Mesenchymal stem cell (in vitro differentiated cells and primary cell): Measurements from ENCODE around the gene PARD3.
A peak's percentile ranks its signal among the peaks of the same experiment; 100 is the strongest.

Experiments
- DNase-seq: peaks from one replicate; pipeline ENCODE4 v3.0.0-alpha.2; 2013
- H2AFZ ChIP-seq: one replicate; pipeline ENCODE4 v1.6.1; 2013; ENCODE audit warnings: low read depth, mild to moderate bottlenecking, control low read depth, inconsistent platforms, low read length, moderate library complexity
- H2AK5ac ChIP-seq: 2 replicates; pipeline ENCODE4 v1.6.1; 2013; ENCODE audit warnings: low read length, moderate library complexity, mild to moderate bottlenecking, inconsistent platforms; ENCODE audit not compliant: severe bottlenecking
- H2BK120ac ChIP-seq: one replicate; pipeline ENCODE4 v1.6.1; 2013; ENCODE audit warnings: low read depth, mild to moderate bottlenecking, inconsistent platforms, low read length, moderate library complexity
- H2BK12ac ChIP-seq, 2 experiments: one replicate each; pipeline ENCODE4 v1.6.1; 2013; ENCODE audit warnings: inconsistent platforms in 2 of 2, low read length in 2 of 2, mild to moderate bottlenecking in 2 of 2, moderate library complexity in 2 of 2, control low read depth in 1 of 2
- H2BK15ac ChIP-seq: one replicate; pipeline ENCODE4 v1.6.1; 2013; ENCODE audit warnings: mild to moderate bottlenecking, low read depth, inconsistent platforms; ENCODE audit not compliant: poor library complexity, severe bottlenecking
- H2BK5ac ChIP-seq: 2 replicates; pipeline ENCODE4 v1.6.1; 2013; ENCODE audit warnings: low read depth, mild to moderate bottlenecking, low read length, control low read depth, inconsistent platforms; ENCODE audit not compliant: poor library complexity, severe bottlenecking
- H3K14ac ChIP-seq, 2 experiments: one replicate each; pipeline ENCODE4 v1.6.1; 2013; ENCODE audit warnings: inconsistent platforms in 2 of 2, low read length in 2 of 2, control low read depth in 1 of 2, mild to moderate bottlenecking in 1 of 2, moderate library complexity in 1 of 2
- H3K18ac ChIP-seq, 2 experiments: one replicate each; pipeline ENCODE4 v1.6.1; 2013; ENCODE audit warnings: inconsistent platforms in 2 of 2, low read length in 2 of 2, control low read depth in 1 of 2, low read depth in 1 of 2, mild to moderate bottlenecking in 1 of 2
- H3K23ac ChIP-seq, 2 experiments: one replicate each; pipeline ENCODE4 v1.6.1; 2013; ENCODE audit warnings: inconsistent platforms in 2 of 2, low read length in 2 of 2, mild to moderate bottlenecking in 2 of 2, moderate library complexity in 2 of 2, control low read depth in 1 of 2
- H3K27ac ChIP-seq: 2 replicates; pipeline ENCODE4 v1.5.1; 2013; ENCODE audit warnings: mild to moderate bottlenecking, moderate library complexity, low read length, control low read depth, inconsistent platforms; ENCODE audit not compliant: poor library complexity, severe bottlenecking
- H3K27me3 ChIP-seq, 2 experiments: 2 replicates each; pipeline versions ENCODE4 v1.6.1 to v1.7.0; 2013; ENCODE audit warnings: low read length in 2 of 2, mild to moderate bottlenecking in 2 of 2, moderate library complexity in 2 of 2, control low read depth in 1 of 2, inconsistent platforms in 1 of 2; ENCODE audit not compliant: control insufficient read depth in 1 of 2, insufficient read depth in 1 of 2
- H3K36me3 ChIP-seq, 2 experiments: 2 replicates each; pipeline versions ENCODE4 v1.6.1 to v1.7.0; 2013; ENCODE audit warnings: low read length in 2 of 2, control low read depth in 1 of 2, inconsistent platforms in 1 of 2, low read depth in 1 of 2, mild to moderate bottlenecking in 1 of 2; ENCODE audit not compliant: insufficient read depth in 2 of 2, control insufficient read depth in 1 of 2
- H3K4ac ChIP-seq, 2 experiments: one replicate each; pipeline ENCODE4 v1.6.1; 2013; ENCODE audit warnings: inconsistent platforms in 2 of 2, low read length in 2 of 2, mild to moderate bottlenecking in 2 of 2, moderate library complexity in 2 of 2, control low read depth in 1 of 2, low read depth in 1 of 2
- H3K4me1 ChIP-seq: 2 replicates; pipeline ENCODE4 v1.6.1; 2013; ENCODE audit warnings: low read depth, low read length, control low read depth; ENCODE audit not compliant: control insufficient read depth, insufficient read depth
- H3K4me2 ChIP-seq: 2 replicates; pipeline ENCODE4 v1.6.1; 2013; ENCODE audit warnings: low read length, mild to moderate bottlenecking, inconsistent platforms; ENCODE audit not compliant: poor library complexity, severe bottlenecking
- H3K4me3 ChIP-seq, 2 experiments: 2 replicates each; pipeline versions ENCODE4 v1.5.1 to v1.7.0; 2013; ENCODE audit warnings: low read length in 2 of 2, mild to moderate bottlenecking in 2 of 2, control low read depth in 1 of 2, low read depth in 1 of 2; ENCODE audit not compliant: insufficient read depth in 1 of 2
- H3K79me1 ChIP-seq: replicated peaks from 2 replicates; pipeline ENCODE4 v1.6.1; 2013; ENCODE audit warnings: mild to moderate bottlenecking, control low read depth, low read length, inconsistent platforms; ENCODE audit not compliant: poor library complexity, severe bottlenecking
- H3K9ac ChIP-seq: 2 replicates; pipeline ENCODE4 v1.7.0; 2013; ENCODE audit warnings: mild to moderate bottlenecking, low read length, moderate library complexity
- H3K9me3 ChIP-seq: 2 replicates; pipeline ENCODE4 v1.7.0; 2013; ENCODE audit warnings: mild to moderate bottlenecking, low read length; ENCODE audit not compliant: control insufficient read depth
- H4K8ac ChIP-seq: one replicate; pipeline ENCODE4 v1.6.1; 2013; ENCODE audit warnings: inconsistent platforms, mild to moderate bottlenecking, low read length, moderate library complexity
- H4K91ac ChIP-seq: one replicate; pipeline ENCODE4 v1.6.1; 2013; ENCODE audit warnings: mild to moderate bottlenecking, low read length, inconsistent platforms
- WGBS: methylation state at CpG from one replicate; pipeline ENCODE4 v1.1.7; 2013; ENCODE audit warnings: mixed read lengths; 5-methylcytosine and 5-hydroxymethylcytosine counted together

PARD3 gene

GRCh38 chr10:34739915-34740314 is 75.2 kb downstream of the PARD3 start:
- Histone ChIP-seq H2AK5ac (peak overlapping the region; percentile 16), H4K8ac (peak overlapping the region; percentile 42), H2BK15ac (peak overlapping the region; percentile 4), H3K4me1 (peaks cover 25% of the 10 kb centered on the region), H3K18ac (peak overlapping the region; percentile 16 to 73), H4K91ac (no peak overlapping the region), H2BK12ac (peak overlapping the region in 1 of 2 experiments; percentile 3), H3K9ac (peak overlapping the region; percentile 56), H3K23ac (no peak overlapping the region), H2AFZ (peak overlapping the region; percentile 39), H3K9me3 (no peaks in the 10 kb centered on the region), H2BK5ac (no peak overlapping the region), H3K14ac (peak overlapping the region in 1 of 2 experiments; percentile 39), H3K27me3 (no peaks in the 10 kb centered on the region), H3K79me1 (peaks cover 1% of the 10 kb centered on the region), H3K4ac (peak overlapping the region in 1 of 2 experiments; percentile 21), H2BK120ac (no peak overlapping the region), H3K27ac (peak overlapping the region; percentile 84), H3K4me2 (peak overlapping the region; percentile 60), H3K36me3 (no peaks in the 10 kb centered on the region), H3K4me3 (peak overlapping the region in 1 of 2 experiments; percentile 68)
- DNase-seq, result peak; percentile 87
- 8% methylated on average over 9 of the region's 9 CpGs for WGBS

- 94% methylated on average over 7 of the region's 7 CpGs for WGBS
- Histone ChIP-seq H2AK5ac (peak overlapping the region; percentile 85), H3K14ac (peak overlapping the region in 1 of 2 experiments; percentile 89)
These were observed 77.3 kb downstream of the PARD3 start for GRCh38 chr10:34737772-34738169.

GRCh38 chr10:34736976-34737771 is 77.9 kb downstream of the PARD3 start:
- H3K9me3 ChIP-seq, result no peaks in the 10 kb centered on the region
- H3K79me1 ChIP-seq, result no peaks in the 10 kb centered on the region
- no peak overlapping the region for H3K4ac ChIP-seq
- H3K4me2 ChIP-seq, result peak overlapping the region; percentile 18
- no peak overlapping the region for H2BK12ac ChIP-seq
- H3K23ac ChIP-seq, result peak overlapping the region in 1 of 2 experiments; percentile 83
- H3K4me3 ChIP-seq, result no peak overlapping the region
- H2BK120ac ChIP-seq, result no peak overlapping the region
- peaks cover 27% of the 10 kb centered on the region for H3K4me1 ChIP-seq
- H3K18ac ChIP-seq, result no peak overlapping the region
- no peak for DNase-seq
- peak overlapping the region in 1 of 2 experiments; percentile 12 for H3K14ac ChIP-seq
- H2BK15ac ChIP-seq, result peak overlapping the region; percentile 26
- H2BK5ac ChIP-seq, result no peak overlapping the region
- H3K27ac ChIP-seq, result peak overlapping the region; percentile 28
- peak overlapping the region; percentile 85 for H2AK5ac ChIP-seq
- H3K27me3 ChIP-seq, result no peaks in the 10 kb centered on the region
- H4K91ac ChIP-seq, result no peak overlapping the region
- H4K8ac ChIP-seq, result no peak overlapping the region
- H2AFZ ChIP-seq, result no peak overlapping the region
- H3K9ac ChIP-seq, result no peak overlapping the region
- 74% methylated on average over 10 of the region's 12 CpGs for WGBS
- H3K36me3 ChIP-seq, result no peaks in the 10 kb centered on the region

More at GRCh38 chr10:34737772-34738169, 77.3 kb downstream of the PARD3 start:
- Histone ChIP-seq H3K27me3 (no peaks in the 10 kb centered on the region), H2BK5ac (no peak overlapping the region), H2BK120ac (no peak overlapping the region), H3K9ac (no peak overlapping the region), H2AFZ (no peak overlapping the region), H2BK12ac (no peak overlapping the region), H4K91ac (no peak overlapping the region), H3K4me2 (no peak overlapping the region), H3K4me1 (peaks cover 23% of the 10 kb centered on the region), H3K4me3 (no peak overlapping the region), H4K8ac (no peak overlapping the region), H3K27ac (peak overlapping the region; percentile 28), H3K79me1 (no peaks in the 10 kb centered on the region), H3K4ac (no peak overlapping the region), H3K18ac (no peak overlapping the region), H3K36me3 (no peaks in the 10 kb centered on the region), H3K9me3 (no peaks in the 10 kb centered on the region), H3K23ac (no peak overlapping the region), H2BK15ac (peak overlapping the region; percentile 9)
- DNase-seq, result no peak

GRCh38 chr10:34734918-34735317 is 80.2 kb downstream of the PARD3 start:
- no CpG with 5 or more reads among the region's 3 CpGs for WGBS
- peaks cover 26% of the 10 kb centered on the region for H3K4me1 ChIP-seq
- H2BK12ac ChIP-seq, result no peak overlapping the region
- no peak overlapping the region for H3K4me3 ChIP-seq
- no peak overlapping the region for H4K91ac ChIP-seq
- no peak overlapping the region for H2BK5ac ChIP-seq
- H3K18ac ChIP-seq, result no peak overlapping the region
- H3K4me2 ChIP-seq, result no peak overlapping the region
- H3K14ac ChIP-seq, result no peak overlapping the region
- no peaks in the 10 kb centered on the region for H3K36me3 ChIP-seq
- H4K8ac ChIP-seq, result no peak overlapping the region
- no peak overlapping the region for H2AFZ ChIP-seq
- no peak overlapping the region for H2BK15ac ChIP-seq
- H3K79me1 ChIP-seq, result no peaks in the 10 kb centered on the region
- no peak for DNase-seq
- no peak overlapping the region for H2AK5ac ChIP-seq
- no peaks in the 10 kb centered on the region for H3K27me3 ChIP-seq
- H3K9me3 ChIP-seq, result no peaks in the 10 kb centered on the region
- no peak overlapping the region for H3K23ac ChIP-seq
- H3K27ac ChIP-seq, result no peak overlapping the region
- no peak overlapping the region for H3K9ac ChIP-seq
- no peak overlapping the region for H2BK120ac ChIP-seq
- no peak overlapping the region for H3K4ac ChIP-seq
